ENCODE measurements around the gene TMEM259. TPM values are rescaled to one million over a fixed set of nuclear protein-coding genes. Genes with fewer than 3 reads are reported as not detected.

TMEM259 gene
- total RNA-seq, 1 donor from 2014 or later = 31.7 TPM

- DNase-seq (ENCODE audit: low spot score) = no peak
- no peak overlapping the region for H2AFZ ChIP-seq (replicated peaks)
- Mint-ChIP-seq H3K27me3 (ENCODE audit: insufficient read depth, low read depth) (peaks cover 7% of the 10 kb centered on the region), H3K4me3 (no peak overlapping the region), H3K36me3 (peaks cover 33% of the 10 kb centered on the region), H3K9me3 (peaks cover 3% of the 10 kb centered on the region), H3K4me1 (peaks cover 16% of the 10 kb centered on the region), H3K27ac (no peak overlapping the region)
- no peak overlapping the region for H3K4me2 ChIP-seq
- no peaks in the 10 kb centered on the region for H3K9me3 ChIP-seq (ENCODE audit: low read depth)
- H3K27ac ChIP-seq = no peak overlapping the region
- H3K4me3 ChIP-seq = no peak overlapping the region
- no peaks in the 10 kb centered on the region for H3K4me1 ChIP-seq
- H3K79me2 ChIP-seq (ENCODE audit: low read depth) = peaks cover 17% of the 10 kb centered on the region
- H3K9ac ChIP-seq = no peak overlapping the region
- H4K20me1 ChIP-seq (ENCODE audit: low read depth) = peaks cover 5% of the 10 kb centered on the region
- H3K36me3 ChIP-seq = peaks cover 18% of the 10 kb centered on the region
- peaks cover 4% of the 10 kb centered on the region for H3F3A ChIP-seq (ENCODE audit: low read depth)
- H3K27me3 ChIP-seq = no peaks in the 10 kb centered on the region
- TF ChIP-seq, protein P1, sequence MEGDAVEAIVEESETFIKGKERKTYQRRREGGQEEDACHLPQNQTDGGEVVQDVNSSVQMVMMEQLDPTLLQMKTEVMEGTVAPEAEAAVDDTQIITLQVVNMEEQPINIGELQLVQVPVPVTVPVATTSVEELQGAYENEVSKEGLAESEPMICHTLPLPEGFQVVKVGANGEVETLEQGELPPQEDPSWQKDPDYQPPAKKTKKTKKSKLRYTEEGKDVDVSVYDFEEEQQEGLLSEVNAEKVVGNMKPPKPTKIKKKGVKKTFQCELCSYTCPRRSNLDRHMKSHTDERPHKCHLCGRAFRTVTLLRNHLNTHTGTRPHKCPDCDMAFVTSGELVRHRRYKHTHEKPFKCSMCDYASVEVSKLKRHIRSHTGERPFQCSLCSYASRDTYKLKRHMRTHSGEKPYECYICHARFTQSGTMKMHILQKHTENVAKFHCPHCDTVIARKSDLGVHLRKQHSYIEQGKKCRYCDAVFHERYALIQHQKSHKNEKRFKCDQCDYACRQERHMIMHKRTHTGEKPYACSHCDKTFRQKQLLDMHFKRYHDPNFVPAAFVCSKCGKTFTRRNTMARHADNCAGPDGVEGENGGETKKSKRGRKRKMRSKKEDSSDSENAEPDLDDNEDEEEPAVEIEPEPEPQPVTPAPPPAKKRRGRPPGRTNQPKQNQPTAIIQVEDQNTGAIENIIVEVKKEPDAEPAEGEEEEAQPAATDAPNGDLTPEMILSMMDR (IDR thresholded peaks at IDR 0.05) = no peak
- no peak for TF ChIP-seq EZH2phosphoT487 (IDR thresholded peaks at IDR 0.05)
- no peak for TF ChIP-seq EZH2 (IDR thresholded peaks at IDR 0.05)
These were observed 56.8 kb downstream of the TMEM259 start for GRCh38 chr19:964116-964520.

- peaks cover 7% of the 10 kb centered on the region for H3K27me3 Mint-ChIP-seq (ENCODE audit: insufficient read depth, low read depth)
- no peak overlapping the region for H2AFZ ChIP-seq (replicated peaks)
- peaks cover 18% of the 10 kb centered on the region for H3K4me1 Mint-ChIP-seq
- H3F3A ChIP-seq (ENCODE audit: low read depth) = no peaks in the 10 kb centered on the region
- no peak overlapping the region for H3K4me3 ChIP-seq
- TF ChIP-seq, protein P1 (IDR thresholded peaks at IDR 0.05) = no peak
- TF ChIP-seq EZH2 (IDR thresholded peaks at IDR 0.05) = no peak
- H3K9me3 Mint-ChIP-seq = peaks cover 3% of the 10 kb centered on the region
- peaks cover 21% of the 10 kb centered on the region for H3K79me2 ChIP-seq (ENCODE audit: low read depth)
- no peak overlapping the region for H3K27ac ChIP-seq
- no peak overlapping the region for H3K4me2 ChIP-seq
- no peak overlapping the region for H3K9ac ChIP-seq
- H3K4me3 Mint-ChIP-seq = no peak overlapping the region
- no peak for DNase-seq (ENCODE audit: low spot score)
- no peaks in the 10 kb centered on the region for H3K4me1 ChIP-seq
- H3K36me3 ChIP-seq = peaks cover 12% of the 10 kb centered on the region
- no peak overlapping the region for H3K27ac Mint-ChIP-seq
- H4K20me1 ChIP-seq (ENCODE audit: low read depth) = peaks cover 5% of the 10 kb centered on the region
- H3K36me3 Mint-ChIP-seq = peaks cover 32% of the 10 kb centered on the region
- H3K27me3 ChIP-seq = no peaks in the 10 kb centered on the region
- no peaks in the 10 kb centered on the region for H3K9me3 ChIP-seq (ENCODE audit: low read depth)
These were observed 57.4 kb downstream of the TMEM259 start for GRCh38 chr19:963486-963951.

DNA sequence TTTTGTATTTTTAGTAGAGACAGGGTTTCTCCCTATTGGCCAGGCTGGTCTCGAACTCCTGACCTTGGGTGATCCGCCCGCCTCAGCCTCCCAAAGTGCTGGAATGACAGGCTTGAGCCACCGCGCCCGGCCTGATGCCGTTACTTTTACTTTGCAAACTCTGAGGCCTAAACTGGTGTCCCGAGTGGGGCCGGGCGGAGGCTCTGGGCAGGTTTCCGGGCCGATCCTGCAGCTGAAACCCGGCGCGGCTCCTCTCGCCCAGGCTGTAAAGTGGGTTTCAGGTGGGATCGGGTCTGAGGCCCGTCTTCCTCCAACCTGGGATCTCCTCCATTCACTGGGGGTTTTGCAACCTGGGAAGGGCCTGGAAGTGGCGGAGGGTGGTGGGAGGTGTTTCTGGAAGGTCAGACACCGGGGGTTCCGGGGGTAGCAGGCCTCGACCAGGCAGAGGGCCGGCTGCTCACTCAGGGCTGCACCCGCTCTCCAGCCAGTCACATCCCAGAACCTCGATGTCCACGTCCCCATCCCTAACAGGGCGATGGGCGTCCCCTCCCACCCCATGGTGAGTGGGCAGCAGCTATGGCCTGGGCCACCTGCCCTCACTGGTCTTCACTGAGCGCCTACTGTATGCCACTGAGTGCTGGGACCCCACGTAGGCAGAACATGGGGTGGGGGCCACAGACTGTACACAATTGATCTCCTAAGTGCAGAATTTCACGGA, 58.1 kb downstream of the TMEM259 start:
- Histone ChIP-seq H3K36me3 (peaks cover 9% of the 10 kb centered on the region), H3K27me3 (no peaks in the 10 kb centered on the region), H4K20me1 (ENCODE audit: low read depth) (peaks cover 5% of the 10 kb centered on the region), H3K4me1 (no peaks in the 10 kb centered on the region), H3F3A (ENCODE audit: low read depth) (no peaks in the 10 kb centered on the region), H3K9me3 (ENCODE audit: low read depth) (no peaks in the 10 kb centered on the region), H3K9ac (no peak overlapping the region), H2AFZ (replicated peaks) (no peak overlapping the region), H3K79me2 (ENCODE audit: low read depth) (peaks cover 27% of the 10 kb centered on the region), H3K27ac (no peak overlapping the region), H3K4me3 (no peak overlapping the region), H3K4me2 (no peak overlapping the region)
- Mint-ChIP-seq H3K9me3 (peaks cover 3% of the 10 kb centered on the region), H3K36me3 (peaks cover 28% of the 10 kb centered on the region), H3K27me3 (ENCODE audit: insufficient read depth, low read depth) (peaks cover 5% of the 10 kb centered on the region), H3K27ac (no peak overlapping the region), H3K4me3 (no peak overlapping the region), H3K4me1 (peaks cover 18% of the 10 kb centered on the region)
- DNase-seq (ENCODE audit: low spot score) = no peak
- TF ChIP-seq, protein P1 (IDR thresholded peaks at IDR 0.05) = no peak
- TF ChIP-seq EZH2phosphoT487 (IDR thresholded peaks at IDR 0.05) = no peak
- no peak for TF ChIP-seq EZH2 (IDR thresholded peaks at IDR 0.05)

All from neural progenitor cell (in vitro differentiated cells).